ENCODE results near the gene TMEM131. TPM values are rescaled to one million over a fixed set of nuclear protein-coding genes. Genes with fewer than 3 reads are reported as not detected.

Gene TMEM131
- total RNA-seq, 1 donor from 2014 or later, result 52.9 TPM

DNA sequence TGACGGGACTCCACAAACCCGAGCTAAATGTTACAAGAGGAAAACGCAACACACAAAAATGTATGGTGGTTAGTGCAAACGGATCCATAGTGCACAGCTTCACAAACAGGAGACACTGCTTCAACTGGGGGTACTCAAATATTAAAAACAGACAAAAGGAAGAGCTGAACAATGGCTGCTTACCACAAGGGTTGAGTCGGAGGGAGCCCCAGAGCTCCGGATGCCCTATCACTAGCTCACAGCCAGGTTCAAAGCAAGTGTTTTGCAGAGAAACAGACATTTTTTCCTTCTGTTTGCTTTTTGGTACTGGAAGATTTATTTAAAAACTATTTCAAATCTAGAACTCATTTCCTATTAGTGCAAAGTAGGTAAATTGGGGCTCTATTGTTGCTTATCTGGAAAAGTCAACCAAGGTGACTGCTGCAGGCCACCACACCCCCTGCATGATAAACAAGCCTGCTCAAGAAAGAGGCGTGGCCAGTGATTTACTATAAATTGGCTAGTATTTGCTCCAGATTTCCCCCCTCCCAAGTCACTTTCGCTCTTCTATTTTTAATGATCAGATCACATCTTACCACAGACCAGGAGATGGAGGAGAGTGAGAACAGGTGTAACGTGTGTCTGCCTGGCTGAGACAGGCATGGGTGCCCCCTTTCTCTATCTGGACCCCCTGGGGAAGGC is 235.9 kb downstream of the TMEM131 start:
- DNase-seq (ENCODE audit: low spot score in 2 of 2, unreplicated experiment in 2 of 2), result no peak
- TF ChIP-seq, protein P1, sequence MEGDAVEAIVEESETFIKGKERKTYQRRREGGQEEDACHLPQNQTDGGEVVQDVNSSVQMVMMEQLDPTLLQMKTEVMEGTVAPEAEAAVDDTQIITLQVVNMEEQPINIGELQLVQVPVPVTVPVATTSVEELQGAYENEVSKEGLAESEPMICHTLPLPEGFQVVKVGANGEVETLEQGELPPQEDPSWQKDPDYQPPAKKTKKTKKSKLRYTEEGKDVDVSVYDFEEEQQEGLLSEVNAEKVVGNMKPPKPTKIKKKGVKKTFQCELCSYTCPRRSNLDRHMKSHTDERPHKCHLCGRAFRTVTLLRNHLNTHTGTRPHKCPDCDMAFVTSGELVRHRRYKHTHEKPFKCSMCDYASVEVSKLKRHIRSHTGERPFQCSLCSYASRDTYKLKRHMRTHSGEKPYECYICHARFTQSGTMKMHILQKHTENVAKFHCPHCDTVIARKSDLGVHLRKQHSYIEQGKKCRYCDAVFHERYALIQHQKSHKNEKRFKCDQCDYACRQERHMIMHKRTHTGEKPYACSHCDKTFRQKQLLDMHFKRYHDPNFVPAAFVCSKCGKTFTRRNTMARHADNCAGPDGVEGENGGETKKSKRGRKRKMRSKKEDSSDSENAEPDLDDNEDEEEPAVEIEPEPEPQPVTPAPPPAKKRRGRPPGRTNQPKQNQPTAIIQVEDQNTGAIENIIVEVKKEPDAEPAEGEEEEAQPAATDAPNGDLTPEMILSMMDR (IDR thresholded peaks at IDR 0.05; ENCODE audit: unreplicated experiment), result no peak
- no peaks in the 10 kb centered on the region for H3K9me3 Mint-ChIP-seq
- H3K27ac Mint-ChIP-seq, result no peak overlapping the region
- H3K4me3 Mint-ChIP-seq, result no peak overlapping the region
- peaks cover 48% of the 10 kb centered on the region for H3K36me3 Mint-ChIP-seq
- H3K27me3 Mint-ChIP-seq (ENCODE audit: low read depth), result no peaks in the 10 kb centered on the region
- H3K4me1 Mint-ChIP-seq, result no peaks in the 10 kb centered on the region

DNA sequence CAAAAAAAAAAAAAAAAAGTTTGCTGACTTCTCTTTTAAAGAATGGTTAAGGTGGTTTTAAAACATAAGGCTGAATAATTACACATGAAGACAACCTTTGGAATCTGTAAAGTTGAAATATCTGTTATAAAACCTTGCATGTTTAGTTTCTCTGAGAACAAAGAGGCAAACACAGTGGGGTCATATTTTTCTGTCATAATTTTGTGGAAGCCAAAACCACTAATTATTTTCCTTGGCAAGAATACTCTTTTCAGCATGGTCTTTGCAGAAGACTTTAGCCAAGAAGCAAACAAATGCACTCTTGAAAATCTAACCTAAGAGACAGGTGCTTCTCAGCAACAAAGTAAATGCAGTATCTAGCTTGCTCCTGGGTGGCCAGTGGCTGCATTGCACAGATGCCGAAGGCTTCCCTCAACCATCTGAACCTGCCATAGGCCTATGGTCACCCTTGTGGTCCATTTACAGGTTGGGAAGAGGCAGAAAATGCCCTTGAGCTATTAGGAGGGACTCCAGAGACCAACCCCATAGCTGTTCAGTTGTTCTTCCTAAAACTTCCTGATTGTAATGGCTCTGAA is 237.5 kb downstream of the TMEM131 start:
- Mint-ChIP-seq H3K9me3 (no peaks in the 10 kb centered on the region), H3K27me3 (ENCODE audit: low read depth) (no peaks in the 10 kb centered on the region), H3K27ac (no peak overlapping the region), H3K36me3 (peaks cover 39% of the 10 kb centered on the region), H3K4me3 (no peak overlapping the region), H3K4me1 (no peaks in the 10 kb centered on the region)
- DNase-seq (ENCODE audit: low spot score in 2 of 2, unreplicated experiment in 2 of 2), result no peak
- TF ChIP-seq, protein P1 (IDR thresholded peaks at IDR 0.05; ENCODE audit: unreplicated experiment), result no peak

DNA sequence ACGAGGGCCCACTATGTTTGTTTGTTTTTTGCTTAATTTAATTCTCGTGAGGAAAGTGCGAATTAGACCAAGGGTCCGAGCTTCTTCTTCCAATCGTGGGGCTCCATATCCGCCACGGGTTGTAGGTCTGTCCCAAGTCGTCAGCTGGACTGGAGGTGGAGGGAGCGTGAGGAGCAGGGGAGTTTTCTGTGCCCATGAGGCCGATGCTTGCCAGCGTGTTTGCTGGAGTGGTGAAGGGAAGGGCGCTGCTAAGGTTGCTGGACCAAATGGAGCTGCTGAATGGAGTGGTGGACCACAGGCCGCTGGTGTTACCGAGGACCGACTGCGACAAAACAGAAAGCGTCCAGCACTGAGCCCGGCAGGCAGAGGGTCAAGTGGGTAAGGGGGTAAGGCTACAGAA is 238.7 kb downstream of the TMEM131 start:
- H3K9me3 Mint-ChIP-seq, result no peaks in the 10 kb centered on the region
- TF ChIP-seq, protein P1 (IDR thresholded peaks at IDR 0.05; ENCODE audit: unreplicated experiment), result no peak
- H3K27ac Mint-ChIP-seq, result no peak overlapping the region
- peaks cover 38% of the 10 kb centered on the region for H3K36me3 Mint-ChIP-seq
- H3K4me3 Mint-ChIP-seq, result no peak overlapping the region
- H3K4me1 Mint-ChIP-seq, result peaks cover under 1% of the 10 kb centered on the region
- H3K27me3 Mint-ChIP-seq (ENCODE audit: low read depth), result no peaks in the 10 kb centered on the region
- DNase-seq (ENCODE audit: low spot score in 2 of 2, unreplicated experiment in 2 of 2), result no peak

DNA sequence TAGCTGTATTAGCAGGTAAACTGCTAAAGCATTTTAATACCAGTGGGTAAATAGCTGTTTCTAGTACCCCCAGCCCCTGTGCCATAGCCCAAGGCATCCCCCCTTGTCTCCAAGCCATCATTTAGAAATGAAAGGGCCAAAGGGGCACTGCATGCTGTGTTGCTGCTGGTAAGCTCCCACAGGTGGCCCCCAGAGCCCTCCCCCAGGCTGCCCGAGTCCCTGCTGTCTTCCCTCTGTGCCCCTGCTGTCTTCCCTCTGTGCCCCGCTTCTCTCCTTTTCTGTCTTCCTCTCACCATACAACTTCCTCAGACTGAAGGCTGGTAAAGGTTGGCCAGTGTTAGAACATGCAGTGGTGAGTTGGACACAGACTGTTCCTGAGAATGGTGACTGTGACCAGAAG is 240.3 kb downstream of the TMEM131 start:
- Mint-ChIP-seq H3K4me1 (peaks cover 5% of the 10 kb centered on the region), H3K4me3 (no peak overlapping the region), H3K27ac (no peak overlapping the region), H3K36me3 (peaks cover 35% of the 10 kb centered on the region), H3K27me3 (ENCODE audit: low read depth) (no peaks in the 10 kb centered on the region), H3K9me3 (no peaks in the 10 kb centered on the region)
- no peak for DNase-seq (ENCODE audit: low spot score in 2 of 2, unreplicated experiment in 2 of 2)
- TF ChIP-seq, protein P1 (IDR thresholded peaks at IDR 0.05; ENCODE audit: unreplicated experiment), result no peak

DNA sequence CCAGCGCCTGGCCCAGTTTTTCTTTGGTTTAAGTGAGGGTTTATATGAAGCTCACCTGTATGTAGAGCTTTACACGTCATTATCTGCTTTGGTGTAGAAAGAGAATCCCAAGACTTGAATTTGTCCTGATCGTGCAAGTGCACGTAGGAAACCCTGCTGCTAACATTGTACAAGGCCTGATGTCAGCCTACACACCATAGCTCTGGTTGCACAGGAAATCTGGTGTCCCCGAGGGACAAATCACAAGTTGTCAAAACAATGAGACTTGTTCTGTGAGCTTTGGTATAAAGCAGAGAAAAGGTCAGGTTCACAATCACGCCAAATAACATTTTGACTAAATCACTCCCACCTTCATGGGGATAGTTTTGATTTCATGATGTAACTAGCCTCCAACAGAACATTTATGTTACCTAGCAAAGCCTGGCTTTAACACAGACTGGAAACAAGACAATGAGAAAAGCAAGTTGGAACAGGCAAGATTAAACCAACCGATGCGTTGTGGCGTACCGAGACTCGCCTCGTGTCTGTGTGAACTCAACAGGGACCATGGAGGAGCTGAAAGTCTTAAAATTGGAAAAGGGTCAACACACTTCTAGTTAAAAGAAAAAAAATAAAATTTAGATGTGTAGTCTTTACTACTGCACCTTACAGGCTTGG is 240.9 kb downstream of the TMEM131 start:
- no peak for DNase-seq (ENCODE audit: low spot score in 2 of 2, unreplicated experiment in 2 of 2)
- no peak overlapping the region for H3K27ac Mint-ChIP-seq
- peaks cover 30% of the 10 kb centered on the region for H3K36me3 Mint-ChIP-seq
- H3K27me3 Mint-ChIP-seq (ENCODE audit: low read depth), result no peaks in the 10 kb centered on the region
- no peak overlapping the region for H3K4me3 Mint-ChIP-seq
- TF ChIP-seq, protein P1 (IDR thresholded peaks at IDR 0.05; ENCODE audit: unreplicated experiment), result no peak
- H3K9me3 Mint-ChIP-seq, result no peaks in the 10 kb centered on the region
- peaks cover 5% of the 10 kb centered on the region for H3K4me1 Mint-ChIP-seq

Data from mesothelial cell of epicardium (in vitro differentiated cells).